Fibroblast of lung (primary cell): Measurements from ENCODE around the gene SORBS1. TPM values are rescaled to one million over a fixed set of nuclear protein-coding genes. Genes with fewer than 3 reads are reported as not detected.

Experiments
- DNase-seq, 2 donors: peaks; one replicate each; pipeline versions ENCODE4 v3.0.0 to v3.0.0-alpha.2; 2010; ENCODE audit warnings: low read depth in 2 of 2
- H2AFZ ChIP-seq: 2 replicates; pipeline ENCODE4 v1.5.1; 2012; ENCODE audit warnings: low read length, control low read depth, inconsistent platforms
- H3K27ac ChIP-seq: 2 replicates; pipeline ENCODE4 v1.5.1; 2011; ENCODE audit warnings: low read length, control low read depth; ENCODE audit not compliant: insufficient read depth
- H3K27me3 ChIP-seq: 2 replicates; pipeline ENCODE4 v1.5.1; 2011; ENCODE audit warnings: mild to moderate bottlenecking, low read length; ENCODE audit not compliant: control insufficient read depth, insufficient read depth
- H3K36me3 ChIP-seq: 2 replicates; pipeline ENCODE4 v1.5.1; 2011; ENCODE audit warnings: low read length; ENCODE audit not compliant: control insufficient read depth, insufficient read depth
- H3K4me1 ChIP-seq: 2 replicates; pipeline ENCODE4 v1.5.1; 2011; ENCODE audit warnings: low read length; ENCODE audit not compliant: control insufficient read depth, insufficient read depth; ENCODE audit errors: extremely low read depth
- H3K4me2 ChIP-seq: 2 replicates; pipeline ENCODE4 v1.5.1; 2011; ENCODE audit warnings: low read length, control low read depth; ENCODE audit not compliant: insufficient read depth; ENCODE audit errors: extremely low read depth
- H3K4me3 ChIP-seq, 4 experiments: fragments of 200-600 bp in 1 of 4; sonication (generic) in 1 of 4; replicated peaks in 1 of 4; 2 replicates each; pipeline ENCODE4 v1.5.1; 2011 to 2016; ENCODE audit warnings: low read length in 4 of 4, low read depth in 3 of 4, mild to moderate bottlenecking in 3 of 4, control low read depth in 2 of 4, inconsistent platforms in 1 of 4, mixed read lengths in 1 of 4; ENCODE audit not compliant: insufficient read depth in 1 of 4; ENCODE audit errors: control extremely low read depth in 1 of 4
- H3K79me2 ChIP-seq: 2 replicates; pipeline ENCODE4 v1.5.1; 2012; ENCODE audit warnings: mild to moderate bottlenecking, low read length, inconsistent platforms; ENCODE audit not compliant: control insufficient read depth, insufficient read depth
- H3K9ac ChIP-seq: 2 replicates; pipeline ENCODE4 v1.5.1; 2011; ENCODE audit warnings: mild to moderate bottlenecking, low read length, control low read depth; ENCODE audit not compliant: insufficient read depth
- H3K9me3 ChIP-seq: 2 replicates; pipeline ENCODE4 v1.5.1; 2012; ENCODE audit warnings: low read depth, low read length; ENCODE audit not compliant: control insufficient read depth, insufficient read depth
- H4K20me1 ChIP-seq: 2 replicates; pipeline ENCODE4 v1.5.1; 2011; ENCODE audit warnings: low read length; ENCODE audit not compliant: control insufficient read depth, insufficient read depth; ENCODE audit errors: extremely low read depth
- EZH2 ChIP-seq: IDR thresholded peaks from 2 replicates; pipeline ENCODE4 v1.5.1; 2012; ENCODE audit warnings: low read length, control low read depth, mild to moderate bottlenecking; ENCODE audit errors: missing control alignments
- polyA plus RNA-seq, 2 donors: library from polyadenylated mRNA; depleted of rRNA in 1 of 2; stranded (reverse) in 1 of 2; unstranded in 1 of 2; fragments of >200 nt; gene quantifications; 2 replicates each; pipeline ENCODE4 v1.2.1, GENCODE V29; 2011 to 2012; ENCODE audit warnings: missing spikeins in 1 of 2
- total RNA-seq: library from RNA; depleted of rRNA; stranded (reverse); fragments of >200 nt; gene quantifications from 2 replicates; pipeline ENCODE4 v1.2.1, GENCODE V29; 2014
- TF ChIP-seq, protein P1 (sequence below), 2 donors: IDR thresholded peaks in 1 of 2; conservative IDR thresholded peaks in 1 of 2; 1 replicate in 1 of 2; 2 replicates in 1 of 2; pipeline ENCODE4 v1.5.1; 2011 to 2012; ENCODE audit warnings: low read length in 2 of 2, control low read depth in 1 of 2, inconsistent platforms in 1 of 2, low read depth in 1 of 2, mild to moderate bottlenecking in 1 of 2

Gene SORBS1
- total and polyA plus RNA-seq, 2 donors (not counting 1 experiment from before 2014, with no cell fraction given) = 0.33 to 0.50 TPM

DNA sequence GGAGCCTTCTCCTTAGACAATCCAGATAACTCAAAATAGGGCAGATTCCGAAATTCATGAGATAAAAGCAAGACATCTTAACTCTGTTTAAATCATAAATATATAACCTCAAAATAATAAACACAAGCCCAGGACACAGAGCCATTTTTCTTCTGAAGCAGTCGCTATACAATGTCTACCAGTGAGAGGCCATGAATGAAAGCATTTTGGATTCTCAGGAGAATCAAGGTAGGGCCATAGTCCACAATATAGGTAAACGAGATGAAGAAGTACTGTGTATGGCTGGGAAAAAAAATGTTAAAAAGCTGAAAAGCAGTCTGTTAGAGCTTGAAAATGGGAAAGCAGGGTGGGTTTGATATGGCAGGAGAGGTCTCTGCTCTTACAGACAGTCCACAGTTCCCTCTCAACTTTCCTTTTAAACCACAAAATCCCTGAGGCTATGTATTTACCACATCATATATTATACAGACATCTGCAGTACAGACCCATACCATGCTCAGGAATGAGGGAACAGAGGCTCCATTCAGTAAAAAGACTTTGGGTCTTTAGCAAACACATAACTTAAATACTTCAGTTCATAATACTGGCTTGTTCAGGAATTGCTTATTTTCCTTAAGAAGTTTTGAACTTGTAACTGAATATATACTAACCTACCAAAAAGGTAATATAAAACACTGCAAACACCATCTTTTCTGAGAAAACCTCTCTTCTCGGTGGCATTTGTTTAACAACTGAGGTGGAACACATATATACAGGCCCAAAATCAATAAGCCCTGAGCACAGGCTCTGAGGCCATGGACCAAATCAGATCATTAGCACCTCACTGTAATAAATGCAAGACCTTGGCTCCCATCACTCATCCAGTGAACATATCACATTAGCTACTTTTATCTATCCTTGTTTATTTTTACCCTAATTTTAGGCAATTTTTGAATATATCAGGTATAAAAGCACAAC lies 109.3 kb downstream of the SORBS1 start:
- Histone ChIP-seq H3K27me3 (no peaks in the 10 kb centered on the region), H2AFZ (no peak overlapping the region), H3K27ac (no peak overlapping the region), H3K4me1 (no peaks in the 10 kb centered on the region), H3K9me3 (no peaks in the 10 kb centered on the region), H4K20me1 (no peaks in the 10 kb centered on the region), H3K4me3 (no peak overlapping the region), H3K79me2 (no peaks in the 10 kb centered on the region), H3K36me3 (no peaks in the 10 kb centered on the region), H3K4me2 (no peak overlapping the region), H3K9ac (no peak overlapping the region)
- TF ChIP-seq, protein P1, sequence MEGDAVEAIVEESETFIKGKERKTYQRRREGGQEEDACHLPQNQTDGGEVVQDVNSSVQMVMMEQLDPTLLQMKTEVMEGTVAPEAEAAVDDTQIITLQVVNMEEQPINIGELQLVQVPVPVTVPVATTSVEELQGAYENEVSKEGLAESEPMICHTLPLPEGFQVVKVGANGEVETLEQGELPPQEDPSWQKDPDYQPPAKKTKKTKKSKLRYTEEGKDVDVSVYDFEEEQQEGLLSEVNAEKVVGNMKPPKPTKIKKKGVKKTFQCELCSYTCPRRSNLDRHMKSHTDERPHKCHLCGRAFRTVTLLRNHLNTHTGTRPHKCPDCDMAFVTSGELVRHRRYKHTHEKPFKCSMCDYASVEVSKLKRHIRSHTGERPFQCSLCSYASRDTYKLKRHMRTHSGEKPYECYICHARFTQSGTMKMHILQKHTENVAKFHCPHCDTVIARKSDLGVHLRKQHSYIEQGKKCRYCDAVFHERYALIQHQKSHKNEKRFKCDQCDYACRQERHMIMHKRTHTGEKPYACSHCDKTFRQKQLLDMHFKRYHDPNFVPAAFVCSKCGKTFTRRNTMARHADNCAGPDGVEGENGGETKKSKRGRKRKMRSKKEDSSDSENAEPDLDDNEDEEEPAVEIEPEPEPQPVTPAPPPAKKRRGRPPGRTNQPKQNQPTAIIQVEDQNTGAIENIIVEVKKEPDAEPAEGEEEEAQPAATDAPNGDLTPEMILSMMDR (conservative IDR thresholded peaks at IDR 0.05 in 1 of 2, IDR thresholded peaks at IDR 0.05 in 1 of 2; ENCODE audit: low read depth in 1 of 2, low read length in 2 of 2) = no peak
- no peak for TF ChIP-seq EZH2
- DNase-seq = peak in 1 of 2 donors; percentile 81

DNA sequence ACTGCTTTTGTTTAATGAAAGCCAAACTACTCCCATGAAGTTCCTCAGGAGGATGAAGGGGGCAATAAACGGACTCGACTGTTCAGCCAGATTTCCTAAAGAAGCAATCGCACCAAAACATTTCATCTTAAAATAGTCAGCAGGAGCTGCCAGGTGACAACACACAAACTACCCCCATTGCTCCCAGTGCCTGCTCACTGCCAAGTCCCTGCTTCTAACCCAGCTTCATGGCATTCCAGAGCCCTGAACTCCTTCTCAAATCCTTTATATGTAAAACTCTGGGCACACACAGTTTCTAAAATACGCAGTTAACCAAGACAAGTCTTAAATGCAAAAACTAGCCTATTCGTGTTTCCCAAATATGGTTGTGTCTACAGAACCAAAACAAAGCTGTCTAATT lies 110.0 kb downstream of the SORBS1 start:
- H3K27ac ChIP-seq = no peak overlapping the region
- no peaks in the 10 kb centered on the region for H3K9me3 ChIP-seq
- no peak overlapping the region for H2AFZ ChIP-seq
- no peaks in the 10 kb centered on the region for H3K27me3 ChIP-seq
- H3K36me3 ChIP-seq = no peaks in the 10 kb centered on the region
- no peaks in the 10 kb centered on the region for H4K20me1 ChIP-seq
- H3K9ac ChIP-seq = no peak overlapping the region
- H3K4me2 ChIP-seq = no peak overlapping the region
- no peak overlapping the region for H3K4me3 ChIP-seq
- peak in 1 of 2 donors; percentile 47 for DNase-seq
- no peak for TF ChIP-seq EZH2
- TF ChIP-seq, protein P1 (conservative IDR thresholded peaks at IDR 0.05 in 1 of 2, IDR thresholded peaks at IDR 0.05 in 1 of 2; ENCODE audit: low read depth in 1 of 2, low read length in 2 of 2) = no peak
- H3K79me2 ChIP-seq = no peaks in the 10 kb centered on the region
- no peaks in the 10 kb centered on the region for H3K4me1 ChIP-seq

DNA sequence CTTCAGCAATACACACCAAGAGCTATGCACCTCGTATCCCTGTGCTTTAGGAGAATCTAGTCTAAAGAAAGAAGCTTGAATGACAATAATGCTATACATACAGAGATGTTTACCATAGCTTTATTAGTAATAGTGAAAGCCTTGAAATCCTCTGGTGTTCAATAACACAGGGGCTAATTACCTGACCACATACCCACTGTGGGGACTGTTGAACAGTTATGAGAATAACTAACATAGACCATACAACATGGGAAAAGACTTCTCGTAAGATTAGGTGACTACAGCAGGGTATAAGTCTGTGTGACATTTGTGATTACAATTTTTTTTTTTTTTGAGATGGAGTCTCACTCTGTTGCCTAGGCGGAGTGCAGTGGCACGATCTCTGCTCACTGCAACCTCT lies 111.0 kb downstream of the SORBS1 start:
- Histone ChIP-seq H3K9ac (no peak overlapping the region), H4K20me1 (no peaks in the 10 kb centered on the region), H3K27me3 (no peaks in the 10 kb centered on the region), H3K36me3 (no peaks in the 10 kb centered on the region), H2AFZ (no peak overlapping the region), H3K4me3 (no peak overlapping the region), H3K9me3 (no peaks in the 10 kb centered on the region), H3K4me1 (peaks cover 5% of the 10 kb centered on the region), H3K79me2 (no peaks in the 10 kb centered on the region), H3K27ac (no peak overlapping the region), H3K4me2 (no peak overlapping the region)
- no peak for DNase-seq
- no peak for TF ChIP-seq EZH2
- TF ChIP-seq, protein P1 (conservative IDR thresholded peaks at IDR 0.05 in 1 of 2, IDR thresholded peaks at IDR 0.05 in 1 of 2; ENCODE audit: low read depth in 1 of 2, low read length in 2 of 2) = no peak
